ENCODE measurements around the gene GPC6.
A peak's percentile ranks its signal among the peaks of the same experiment; 100 is the strongest.

GPC6 gene

DNA sequence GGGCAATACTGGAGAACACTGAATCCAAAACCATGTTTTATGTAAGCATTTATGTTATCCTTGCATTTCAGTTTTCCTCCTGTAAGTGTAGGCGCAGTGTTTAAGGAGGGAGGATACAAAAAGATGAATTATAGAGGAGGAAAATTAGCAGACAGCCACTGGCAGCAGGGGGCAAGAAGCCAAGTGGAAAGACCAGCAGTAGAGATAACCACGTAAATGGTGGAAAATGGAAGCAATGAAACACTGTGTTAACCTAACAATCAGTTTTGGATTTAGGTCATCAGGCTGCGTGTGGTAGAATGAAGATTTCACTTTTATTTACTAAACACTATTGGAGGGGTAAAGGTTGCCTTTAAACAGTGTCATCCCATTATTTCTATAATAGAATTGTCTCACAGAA lies 447.3 kb downstream of the GPC6 start:
- no peak overlapping the region for H3K4me3 ChIP-seq (ENCODE audit: low read length)
- TF ChIP-seq, protein P1, sequence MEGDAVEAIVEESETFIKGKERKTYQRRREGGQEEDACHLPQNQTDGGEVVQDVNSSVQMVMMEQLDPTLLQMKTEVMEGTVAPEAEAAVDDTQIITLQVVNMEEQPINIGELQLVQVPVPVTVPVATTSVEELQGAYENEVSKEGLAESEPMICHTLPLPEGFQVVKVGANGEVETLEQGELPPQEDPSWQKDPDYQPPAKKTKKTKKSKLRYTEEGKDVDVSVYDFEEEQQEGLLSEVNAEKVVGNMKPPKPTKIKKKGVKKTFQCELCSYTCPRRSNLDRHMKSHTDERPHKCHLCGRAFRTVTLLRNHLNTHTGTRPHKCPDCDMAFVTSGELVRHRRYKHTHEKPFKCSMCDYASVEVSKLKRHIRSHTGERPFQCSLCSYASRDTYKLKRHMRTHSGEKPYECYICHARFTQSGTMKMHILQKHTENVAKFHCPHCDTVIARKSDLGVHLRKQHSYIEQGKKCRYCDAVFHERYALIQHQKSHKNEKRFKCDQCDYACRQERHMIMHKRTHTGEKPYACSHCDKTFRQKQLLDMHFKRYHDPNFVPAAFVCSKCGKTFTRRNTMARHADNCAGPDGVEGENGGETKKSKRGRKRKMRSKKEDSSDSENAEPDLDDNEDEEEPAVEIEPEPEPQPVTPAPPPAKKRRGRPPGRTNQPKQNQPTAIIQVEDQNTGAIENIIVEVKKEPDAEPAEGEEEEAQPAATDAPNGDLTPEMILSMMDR (conservative IDR thresholded peaks at IDR 0.05; ENCODE audit: low read depth, low read length) = no peak
- no peak for DNase-seq (ENCODE audit: low read depth)

DNA sequence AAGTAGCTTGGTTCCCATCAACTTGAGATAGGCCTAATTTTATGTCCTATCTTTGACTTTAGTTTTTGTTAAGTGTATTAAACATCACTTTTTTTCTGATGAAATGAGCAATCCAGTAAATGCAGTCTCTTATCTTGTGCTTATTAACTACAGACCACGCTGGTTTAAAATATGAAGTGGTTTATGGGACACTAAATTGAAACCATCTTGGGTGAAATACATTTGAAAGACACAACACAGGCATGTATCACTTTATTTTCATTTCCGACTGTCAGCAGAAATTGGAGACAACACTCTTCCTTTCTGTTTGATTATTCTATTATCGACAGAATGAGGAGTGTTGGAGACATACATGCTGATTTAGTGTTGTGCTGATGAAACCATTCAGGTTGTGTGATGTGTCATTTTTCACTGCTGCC lies 447.7 kb downstream of the GPC6 start:
- DNase-seq (ENCODE audit: low read depth) = no peak
- H3K4me3 ChIP-seq (ENCODE audit: low read length) = no peak overlapping the region
- TF ChIP-seq, protein P1 (conservative IDR thresholded peaks at IDR 0.05; ENCODE audit: low read depth, low read length) = no peak

DNA sequence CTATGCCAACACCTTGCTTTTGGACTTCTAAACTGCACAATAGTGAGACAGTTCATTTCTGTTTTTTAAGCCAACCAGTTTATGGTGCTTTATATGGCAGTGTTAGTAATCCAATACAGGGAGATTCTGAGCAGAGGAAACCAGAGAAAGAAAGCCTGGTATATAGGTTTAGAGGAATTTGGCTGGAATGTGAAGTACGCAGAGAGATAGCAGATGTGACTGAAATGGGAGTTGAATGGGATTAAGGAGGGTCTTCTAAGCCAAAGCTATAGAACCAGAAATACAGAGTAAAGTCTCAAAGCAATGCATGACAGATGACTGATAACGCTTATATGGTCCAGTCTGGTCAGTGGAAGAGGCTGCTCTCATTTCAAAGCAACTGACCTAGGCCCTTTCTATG lies 453.7 kb downstream of the GPC6 start:
- no peak for DNase-seq (ENCODE audit: low read depth)
- no peak overlapping the region for H3K4me3 ChIP-seq (ENCODE audit: low read length)
- TF ChIP-seq, protein P1 (conservative IDR thresholded peaks at IDR 0.05; ENCODE audit: low read depth, low read length) = no peak

DNA sequence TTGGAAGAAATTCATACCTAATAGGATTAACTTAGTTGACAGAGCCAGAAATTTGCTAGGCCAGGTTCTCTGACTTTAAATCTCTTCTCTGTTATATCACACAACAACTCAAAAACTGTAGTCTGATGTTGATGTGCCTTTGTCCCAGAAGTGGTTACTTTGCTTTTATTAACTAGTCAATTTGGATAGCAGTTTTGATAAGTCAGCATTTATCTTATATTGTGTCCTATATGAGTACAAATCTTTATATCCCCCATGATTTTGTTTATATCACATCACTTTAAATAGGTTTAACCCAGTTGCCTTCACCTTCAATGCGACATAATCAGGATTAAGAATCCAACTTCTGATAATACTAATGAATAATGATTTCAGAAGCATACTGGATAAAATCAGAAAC lies 459.3 kb downstream of the GPC6 start:
- H3K4me3 ChIP-seq (ENCODE audit: low read length) = no peak overlapping the region
- TF ChIP-seq, protein P1 (conservative IDR thresholded peaks at IDR 0.05; ENCODE audit: low read depth, low read length) = no peak
- DNase-seq (ENCODE audit: low read depth) = peak; percentile 14

DNA sequence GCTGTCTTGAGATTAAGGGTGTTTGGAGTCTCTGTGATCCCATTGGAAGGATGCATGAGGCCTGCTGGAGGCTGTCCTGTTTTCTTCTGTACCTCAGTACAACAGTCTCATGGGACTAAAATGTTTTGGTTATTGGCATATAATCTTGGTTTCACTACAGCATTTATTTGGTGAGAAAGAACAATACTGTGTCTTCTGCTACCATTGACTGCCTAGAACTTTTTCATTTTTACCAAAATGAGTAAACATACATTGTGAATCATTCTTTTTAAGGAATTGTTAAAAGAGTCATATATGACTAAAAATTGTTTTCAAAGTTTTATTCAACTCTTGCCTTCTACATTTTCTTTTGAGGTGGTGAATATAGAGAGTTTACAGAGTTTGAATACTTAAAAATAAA lies 459.8 kb downstream of the GPC6 start:
- H3K4me3 ChIP-seq (ENCODE audit: low read length) = no peak overlapping the region
- DNase-seq (ENCODE audit: low read depth) = no peak
- TF ChIP-seq, protein P1 (conservative IDR thresholded peaks at IDR 0.05; ENCODE audit: low read depth, low read length) = no peak

DNA sequence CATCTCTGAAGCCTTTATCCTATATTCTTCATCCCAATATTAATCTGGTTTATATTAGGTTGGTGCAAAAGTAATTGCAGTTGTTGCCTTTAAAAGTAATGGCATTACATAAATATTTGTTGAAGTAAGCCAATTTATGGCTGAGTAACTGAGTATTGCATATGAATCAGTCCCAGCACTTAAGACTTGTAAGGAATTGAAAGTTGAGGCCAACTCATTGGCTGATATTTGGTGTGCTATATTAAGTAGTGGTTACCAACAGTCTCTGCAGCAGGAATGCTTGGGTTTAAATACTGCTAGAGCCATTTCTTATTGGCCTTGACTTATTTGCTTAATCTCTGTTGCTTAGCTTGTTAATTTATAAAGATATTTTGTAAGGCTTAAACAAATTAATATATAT lies 460.7 kb downstream of the GPC6 start:
- DNase-seq (ENCODE audit: low read depth) = peak; percentile 77
- no peak overlapping the region for H3K4me3 ChIP-seq (ENCODE audit: low read length)
- TF ChIP-seq, protein P1 (conservative IDR thresholded peaks at IDR 0.05; ENCODE audit: low read depth, low read length) = no peak

DNA sequence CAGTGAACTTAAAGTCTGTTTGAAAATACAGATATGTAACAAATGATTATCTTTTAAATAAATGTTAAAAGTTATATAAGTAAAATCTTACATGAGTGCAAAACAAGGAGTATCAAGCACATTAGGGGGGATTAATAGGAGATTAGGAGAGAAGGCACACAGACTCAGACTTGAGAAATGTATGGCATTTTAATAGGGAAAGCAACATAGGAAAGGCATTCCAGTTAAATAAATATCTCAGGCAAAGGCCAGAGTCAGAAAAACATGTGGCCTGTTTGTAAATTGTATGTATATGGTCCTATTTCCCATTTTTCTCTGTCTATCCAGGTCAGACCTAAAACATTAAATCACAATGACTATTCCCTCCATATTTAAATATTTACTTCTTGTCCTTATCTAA lies 462.7 kb downstream of the GPC6 start:
- DNase-seq (ENCODE audit: low read depth) = peak; percentile 90
- H3K4me3 ChIP-seq (ENCODE audit: low read length) = no peak overlapping the region
- TF ChIP-seq, protein P1 (conservative IDR thresholded peaks at IDR 0.05; ENCODE audit: low read depth, low read length) = no peak
